Fibroblast of skin of abdomen (primary cell): ENCODE results near the gene RNF187. TPM values are rescaled to one million over a fixed set of nuclear protein-coding genes. Genes with fewer than 3 reads are reported as not detected.

Experiments
- DNase-seq: peaks from one replicate; pipeline ENCODE4 v3.0.0-alpha.2; 2013
- polyA plus RNA-seq, 2 experiments: library from polyadenylated mRNA; unstranded; fragments of 120-200 nt; gene quantifications; one replicate each; pipeline ENCODE4 v1.2.1, GENCODE V29; 2013; ENCODE audit not compliant: insufficient read length in 2 of 2

RNF187 gene
- polyA plus RNA-seq (2013, experiment 1 of 2; ENCODE audit: insufficient read length) = 148 TPM
- 148 TPM for polyA plus RNA-seq (2013, experiment 2 of 2; ENCODE audit: insufficient read length)

GRCh38 chr1:228487336-228488124 lies at the start of gene RNF187:
TSS of gene RNF187 (plus strand) at chr1:228487382.
- peak; percentile 6 for DNase-seq

GRCh38 chr1:228437424-228437962 lies 49.7 kb upstream of the RNF187 start:
- DNase-seq = no peak

- no peak for DNase-seq
Measured at GRCh38 chr1:228438266-228438665, 48.9 kb upstream of the RNF187 start.

GRCh38 chr1:228440761-228441500 lies 46.3 kb upstream of the RNF187 start:
- DNase-seq = no peak

- no peak for DNase-seq
Measured at GRCh38 chr1:228443395-228443794, 43.8 kb upstream of the RNF187 start.

- DNase-seq = no peak
Measured at GRCh38 chr1:228445490-228445842, 41.7 kb upstream of the RNF187 start.

GRCh38 chr1:228445843-228446650 lies 41.1 kb upstream of the RNF187 start:
- DNase-seq = peak; percentile 28

- no peak for DNase-seq
Measured at GRCh38 chr1:228446852-228447251, 40.3 kb upstream of the RNF187 start.

- DNase-seq = no peak
Measured at GRCh38 chr1:228448372-228448771, 38.8 kb upstream of the RNF187 start.

GRCh38 chr1:228450200-228450599 lies 37.0 kb upstream of the RNF187 start:
- DNase-seq = no peak

- DNase-seq = no peak
Measured at GRCh38 chr1:228452194-228453021, 34.8 kb upstream of the RNF187 start.

GRCh38 chr1:228453022-228453560 lies 34.1 kb upstream of the RNF187 start:
- no peak for DNase-seq

- DNase-seq = no peak
Measured at GRCh38 chr1:228453614-228454013, 33.6 kb upstream of the RNF187 start.

GRCh38 chr1:228454238-228454637 lies 32.9 kb upstream of the RNF187 start:
- DNase-seq = no peak

GRCh38 chr1:228455715-228456114 lies 31.5 kb upstream of the RNF187 start:
- no peak for DNase-seq

GRCh38 chr1:228456252-228457016 lies 30.7 kb upstream of the RNF187 start:
- DNase-seq = no peak

GRCh38 chr1:228457017-228457395 lies 30.2 kb upstream of the RNF187 start:
- DNase-seq = no peak

- DNase-seq = peak; percentile 98
Measured at GRCh38 chr1:228457396-228458176, 29.6 kb upstream of the RNF187 start.

- DNase-seq = peak; percentile 75
Measured at GRCh38 chr1:228459091-228459993, 27.8 kb upstream of the RNF187 start.
